Testis (tissue), 3 donors: Measurements from ENCODE around the gene DEPDC5. TPM values are rescaled to one million over a fixed set of nuclear protein-coding genes. Genes with fewer than 3 reads are reported as not detected.
"Not testable (repeated sequence)": the region's sequence is repeated elsewhere in the genome, so short reads cannot be mapped to it uniquely, and the experiment has no call there.

Source experiments
- DNase-seq: peaks from one replicate; pipeline ENCODE4 v3.0.0-alpha.2; 2019
- H3K27ac ChIP-seq, 2 donors: fragments of 200-600 bp; sonication (generic); one replicate each; pipeline ENCODE4 v1.5.1; 2019
- H3K27me3 ChIP-seq: fragments of 200-600 bp; sonication (generic); one replicate; pipeline ENCODE4 v1.5.1; 2019
- H3K36me3 ChIP-seq: fragments of 200-600 bp; sonication (generic); one replicate; pipeline ENCODE4 v1.5.1; 2017; ENCODE audit warnings: low read depth; ENCODE audit errors: missing control alignments
- H3K4me1 ChIP-seq: fragments of 200-600 bp; sonication (generic); one replicate; pipeline ENCODE4 v1.5.1; 2019
- H3K4me3 ChIP-seq, 2 donors: fragments of 200-600 bp; sonication (generic); one replicate each; pipeline ENCODE4 v1.5.1; 2017 to 2019
- H3K9me3 ChIP-seq: fragments of 200-600 bp; sonication (generic); one replicate; pipeline ENCODE4 v1.5.1; 2017
- POLR2A ChIP-seq: fragments of 450-650 bp; IDR thresholded peaks from one replicate; pipeline ENCODE4 v1.6.1; 2017; ENCODE audit warnings: antibody characterized with exemption, mild to moderate bottlenecking, moderate library complexity
- WGBS, 2 donors: methylation state at CpG; one replicate each; pipeline ENCODE4 v1.1.5; 2018; 5-methylcytosine and 5-hydroxymethylcytosine counted together
- intact Hi-C: fragments of 100-400 bp; cut with DNase I; formaldehyde crosslinking; loops from one replicate; pipeline ENCODE4 v1.15.1; 2023; ENCODE audit warnings: low total_unique reads
- polyA plus RNA-seq: library from polyadenylated mRNA; stranded (reverse); fragments of 350-450 nt; fragmentation: Illumina TruSeq; extraction: RNeasy Lipid Tissue Mini Kit (QIAGEN cat#74804); gene quantifications from one replicate; pipeline ENCODE4 v1.2.3, GENCODE V29; 2014; ENCODE audit warnings: low read depth, low replicate concordance; ENCODE audit not compliant: insufficient read depth
- total RNA-seq, 2 donors: library from RNA; depleted of rRNA; stranded (reverse); fragments of >200 nt; gene quantifications; one replicate each; pipeline ENCODE4 v1.2.3, GENCODE V29; 2016
- TF ChIP-seq, protein P1 (sequence below), 3 experiments: fragments of 450-650 bp in 2 of 3; fragments of 200-600 bp in 1 of 3; sonication (generic) in 1 of 3; IDR thresholded peaks; one replicate each; pipeline ENCODE4 v1.5.1; 2016 to 2019; ENCODE audit warnings: antibody characterized with exemption in 3 of 3, mild to moderate bottlenecking in 2 of 3, moderate library complexity in 1 of 3

Gene DEPDC5
- total and polyA plus RNA-seq, 3 donors from 2014 or later = 22.1 to 70.6 (median 57.8) TPM

DNA sequence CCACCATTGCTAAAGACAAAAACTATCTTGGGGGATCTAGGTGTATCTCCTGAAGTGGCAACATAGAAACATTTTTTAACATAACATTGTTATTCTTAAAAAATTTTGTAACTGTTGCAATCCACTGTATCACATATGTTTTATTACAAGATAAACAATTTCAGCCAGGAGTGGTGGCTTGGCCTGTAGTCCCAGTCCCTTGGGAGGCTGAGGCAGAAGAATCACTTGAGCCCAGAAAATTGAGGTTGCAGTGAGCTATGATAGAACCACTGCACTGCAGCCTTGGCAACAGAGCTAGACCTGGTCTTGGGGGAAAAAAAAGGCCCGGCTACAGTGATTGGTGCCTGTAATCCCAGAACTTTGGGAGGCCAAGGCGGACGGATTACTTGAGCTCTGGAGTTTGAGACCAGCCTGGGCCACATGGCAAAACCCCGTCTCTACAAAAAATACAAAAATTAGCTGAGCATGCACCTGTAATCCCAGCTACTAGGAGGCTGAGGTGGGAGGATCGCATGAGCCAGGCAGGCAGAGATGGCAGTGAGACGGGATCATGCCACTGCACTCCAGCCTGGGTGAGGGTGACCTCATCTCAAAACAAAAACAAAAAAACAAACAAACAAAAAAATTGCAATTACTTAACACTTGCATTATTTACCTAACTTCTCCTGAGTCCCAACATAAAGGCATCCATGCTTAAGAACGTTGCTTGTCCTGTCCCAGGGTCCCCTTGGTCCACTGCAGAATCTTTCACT lies 1.5 kb upstream of the DEPDC5 start:
- intact Hi-C loops = no loop called here
- Histone ChIP-seq H3K4me1 (peaks cover 45% of the 10 kb centered on the region), H3K27me3 (no peaks in the 10 kb centered on the region), H3K36me3 (no peaks in the 10 kb centered on the region), H3K27ac (peak overlapping the region in 1 of 2 donors; percentile 85), H3K9me3 (no peaks in the 10 kb centered on the region), H3K4me3 (no peak overlapping the region)
- DNase-seq = peak; percentile 50
- TF ChIP-seq, protein P1, sequence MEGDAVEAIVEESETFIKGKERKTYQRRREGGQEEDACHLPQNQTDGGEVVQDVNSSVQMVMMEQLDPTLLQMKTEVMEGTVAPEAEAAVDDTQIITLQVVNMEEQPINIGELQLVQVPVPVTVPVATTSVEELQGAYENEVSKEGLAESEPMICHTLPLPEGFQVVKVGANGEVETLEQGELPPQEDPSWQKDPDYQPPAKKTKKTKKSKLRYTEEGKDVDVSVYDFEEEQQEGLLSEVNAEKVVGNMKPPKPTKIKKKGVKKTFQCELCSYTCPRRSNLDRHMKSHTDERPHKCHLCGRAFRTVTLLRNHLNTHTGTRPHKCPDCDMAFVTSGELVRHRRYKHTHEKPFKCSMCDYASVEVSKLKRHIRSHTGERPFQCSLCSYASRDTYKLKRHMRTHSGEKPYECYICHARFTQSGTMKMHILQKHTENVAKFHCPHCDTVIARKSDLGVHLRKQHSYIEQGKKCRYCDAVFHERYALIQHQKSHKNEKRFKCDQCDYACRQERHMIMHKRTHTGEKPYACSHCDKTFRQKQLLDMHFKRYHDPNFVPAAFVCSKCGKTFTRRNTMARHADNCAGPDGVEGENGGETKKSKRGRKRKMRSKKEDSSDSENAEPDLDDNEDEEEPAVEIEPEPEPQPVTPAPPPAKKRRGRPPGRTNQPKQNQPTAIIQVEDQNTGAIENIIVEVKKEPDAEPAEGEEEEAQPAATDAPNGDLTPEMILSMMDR (IDR thresholded peaks at IDR 0.05) = no peak
- no peak for TF ChIP-seq POLR2A
- WGBS, 2 donors = 60 to 61% methylated on average over 7 of the region's 7 CpGs

GRCh38 chr22:31753005-31753633 lies 700 bp upstream of the DEPDC5 start:
- intact Hi-C loops = no loop called here
- Histone ChIP-seq H3K4me3 (peak overlapping the region; percentile 75 to 89), H3K9me3 (no peaks in the 10 kb centered on the region), H3K36me3 (no peaks in the 10 kb centered on the region), H3K4me1 (peaks cover 41% of the 10 kb centered on the region), H3K27ac (peak overlapping the region; percentile 77 to 85), H3K27me3 (no peaks in the 10 kb centered on the region)
- peak; percentile 50 for DNase-seq
- TF ChIP-seq POLR2A = no peak
- TF ChIP-seq, protein P1 (IDR thresholded peaks at IDR 0.05) = no peak
- 1 to 3% methylated on average over 20 of the region's 20 CpGs for WGBS, 2 donors

- Histone ChIP-seq H3K9me3 (no peaks in the 10 kb centered on the region), H3K27me3 (no peaks in the 10 kb centered on the region), H3K4me1 (peaks cover 31% of the 10 kb centered on the region), H3K36me3 (no peaks in the 10 kb centered on the region), H3K27ac (peak overlapping the region; percentile 77 to 85), H3K4me3 (peak overlapping the region in 1 of 2 donors; percentile 75)
- 16 to 17% methylated on average over 6 of the region's 6 CpGs for WGBS, 2 donors
- intact Hi-C loops = no loop called here
- no peak for DNase-seq
- TF ChIP-seq, protein P1 (IDR thresholded peaks at IDR 0.05) = no peak
- no peak for TF ChIP-seq POLR2A
These were observed 994 bp downstream of the DEPDC5 start for GRCh38 chr22:31754813-31755212.

- WGBS, 2 donors = 29 to 47% methylated on average over 1 of the region's 1 CpG
- Histone ChIP-seq H3K4me3 (no peak overlapping the region), H3K9me3 (no peaks in the 10 kb centered on the region), H3K27ac (no peak overlapping the region), H3K4me1 (peaks cover 20% of the 10 kb centered on the region), H3K27me3 (no peaks in the 10 kb centered on the region), H3K36me3 (no peaks in the 10 kb centered on the region)
- no peak for DNase-seq
- TF ChIP-seq POLR2A = no peak
- TF ChIP-seq, protein P1 (IDR thresholded peaks at IDR 0.05) = no peak
- intact Hi-C loops = no loop called here
These were observed 3.4 kb downstream of the DEPDC5 start for GRCh38 chr22:31757265-31757664.

DNA sequence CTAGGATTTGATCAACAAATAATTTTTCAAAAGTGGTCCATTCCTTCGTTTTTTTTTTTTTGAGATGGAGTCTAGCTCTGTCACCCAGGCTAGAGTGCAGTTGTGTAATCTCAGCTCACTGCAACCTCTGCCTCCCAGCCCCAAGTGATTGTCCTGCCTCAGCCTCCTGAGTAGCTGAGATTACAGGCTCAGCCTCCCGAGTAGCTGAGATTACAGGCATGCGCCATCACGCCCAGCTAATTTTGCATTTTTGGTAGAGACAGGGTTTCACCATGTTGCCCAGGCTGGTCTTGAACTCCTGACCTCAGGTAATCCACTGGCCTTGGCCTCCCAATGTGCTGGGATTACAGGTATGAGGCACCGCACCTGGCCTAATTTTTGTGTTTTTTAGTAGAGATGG lies 5.0 kb downstream of the DEPDC5 start:
- H3K27ac ChIP-seq, H3K27me3 ChIP-seq, intact Hi-C loops, H3K36me3 ChIP-seq, H3K4me3 ChIP-seq, DNase-seq, H3K9me3 ChIP-seq: not testable (repeated sequence)
- 78 to 82% methylated on average over 5 of the region's 5 CpGs for WGBS, 2 donors
- peaks cover 11% of the 10 kb centered on the region for H3K4me1 ChIP-seq
